K562 (cell line): ENCODE results near the gene WASL. TPM values are rescaled to one million over a fixed set of nuclear protein-coding genes. Genes with fewer than 3 reads are reported as not detected.

Experiments
- CREB5 ChIP-seq: fragments of 250-450 bp; sonication (Bioruptor Pico); IDR thresholded peaks from 2 replicates; pipeline ENCODE4 v1.5.0; 2020; ENCODE audit warnings: mild to moderate bottlenecking
- EP400 ChIP-seq: fragments of 450-650 bp; IDR thresholded peaks from 2 replicates; pipeline ENCODE4 v1.6.1; 2017; ENCODE audit warnings: antibody characterized with exemption, mild to moderate bottlenecking, moderate library complexity
- FOXK2 ChIP-seq, 2 experiments: fragments of 450-650 bp; IDR thresholded peaks in 1 of 2; conservative IDR thresholded peaks in 1 of 2; 2 replicates each; pipeline ENCODE4 v1.6.1; 2016; ENCODE audit warnings: low read depth in 2 of 2, mild to moderate bottlenecking in 1 of 2
- GATAD2B ChIP-seq: fragments of 450-650 bp; IDR thresholded peaks from 2 replicates; pipeline ENCODE4 v1.6.1; 2017; ENCODE audit warnings: mild to moderate bottlenecking, borderline replicate concordance
- HEY1 ChIP-seq: fragments of 250-450 bp; sonication (Bioruptor Pico); IDR thresholded peaks from 2 replicates; pipeline ENCODE4 v1.5.0; 2020; ENCODE audit warnings: mild to moderate bottlenecking, moderate library complexity, borderline replicate concordance
- HNRNPL ChIP-seq: fragments of 200-400 bp; formaldehyde crosslinking; IDR thresholded peaks from 2 replicates; pipeline ENCODE4 v1.6.1; 2017; ENCODE audit warnings: low read depth, mild to moderate bottlenecking, low read length
- KLF16 ChIP-seq: IDR thresholded peaks from 2 replicates; pipeline ENCODE4 v1.6.1; 2016; ENCODE audit warnings: antibody characterized with exemption
- MAFF ChIP-seq: IDR thresholded peaks from 2 replicates; pipeline ENCODE4 v1.6.1; 2012; ENCODE audit warnings: low read length, improper control_type of control experiment
- MEIS2 ChIP-seq: fragments of 450-650 bp; IDR thresholded peaks from 2 replicates; pipeline ENCODE4 v1.6.1; 2014; ENCODE audit warnings: mild to moderate bottlenecking; ENCODE audit not compliant: partially characterized antibody
- MLLT1 ChIP-seq, 2 experiments: fragments of 450-650 bp; IDR thresholded peaks; 2 replicates each; pipeline ENCODE4 v1.6.1; 2016
- MLX ChIP-seq, 2 experiments: fragments of 450-650 bp in 1 of 2; sonication (generic) in 1 of 2; formaldehyde crosslinking; conservative IDR thresholded peaks; 2 replicates each; pipeline versions ENCODE4 v1.4.0 to v1.8.1; 2020 to 2022; ENCODE audit warnings: mild to moderate bottlenecking in 1 of 2, missing genetic modification reagents in 1 of 2
- NR3C1 ChIP-seq: sonication (generic); formaldehyde crosslinking; IDR thresholded peaks from 2 replicates; pipeline ENCODE4 v1.8.1; 2022; ENCODE audit warnings: missing genetic modification reagents
- POLR2A ChIP-seq: fragments of 450-650 bp; conservative IDR thresholded peaks from 2 replicates; pipeline ENCODE4 v1.6.1; 2016
- POLR2H ChIP-seq: IDR thresholded peaks from 2 replicates; pipeline ENCODE4 v1.6.1; 2016; ENCODE audit warnings: missing genetic modification characterization, low read depth, mild to moderate bottlenecking, control low read depth, missing compliant biosample characterization, moderate library complexity
- SMARCA4 ChIP-seq: fragments of 450-650 bp; IDR thresholded peaks from 2 replicates; pipeline ENCODE4 v1.6.1; 2016
- ZNF140 ChIP-seq: fragments of 250-450 bp; sonication (Bioruptor Pico); IDR thresholded peaks from 2 replicates; pipeline ENCODE4 v1.8.0; 2021; ENCODE audit warnings: moderate library complexity, mild to moderate bottlenecking, inconsistent platforms
- ZNF589 ChIP-seq: fragments of 200-800 bp; sonication (Bioruptor generic); IDR thresholded peaks from 2 replicates; pipeline ENCODE4 v1.6.1; 2016; ENCODE audit warnings: low read depth, missing genetic modification characterization, missing compliant biosample characterization
- ZNF592 ChIP-seq: fragments of 450-650 bp; IDR thresholded peaks from 2 replicates; pipeline ENCODE4 v1.6.1; 2017; ENCODE audit warnings: antibody characterized with exemption, mild to moderate bottlenecking
- ZNF76 ChIP-seq: fragments of 250-450 bp; sonication (Bioruptor Pico); IDR thresholded peaks from 2 replicates; pipeline ENCODE4 v1.4.0; 2020; ENCODE audit warnings: mild to moderate bottlenecking, moderate library complexity, borderline replicate concordance
- polyA plus RNA-seq, 8 experiments: library from polyadenylated mRNA; depleted of rRNA in 4 of 8; stranded (reverse) in 5 of 8; unstranded in 3 of 8; fragments of >200 nt; fragmentation: Nextera tagmentation in 2 of 8; fragmentation: Illumina TruSeq in 1 of 8; extraction: Ambion mirVana in 2 of 8; extraction: Trizol in 1 of 8; gene quantifications; 2 replicates each; pipeline versions ENCODE4 v1.2.1 to v1.2.3, GENCODE V29; 2011 to 2014; ENCODE audit warnings: inconsistent platforms in 1 of 8, missing spikeins in 1 of 8
- total RNA-seq, 7 experiments: library from RNA; depleted of rRNA in 6 of 7; stranded (reverse); fragments of >200 nt in 6 of 7; fragmentation: Illumina TruSeq in 2 of 7; extraction: Trizol in 2 of 7; gene quantifications; 2 replicates each; pipeline versions ENCODE4 v1.2.1 to v1.2.3, GENCODE V29; 2011 to 2021; ENCODE audit warnings: low replicate concordance in 1 of 7

The WASL gene
- total and polyA plus RNA-seq, 9 of the 15 experiments (the other 6 are each of a cell fraction or from before 2014, with no cell fraction given): 3.2 to 13.9 (median 8.3) TPM

- peak; percentile 40; the same call in 1 of the 2 replicates for TF ChIP-seq ZNF592
- no peak for TF ChIP-seq ZNF140 (CRISPR knock-in tag)
- TF ChIP-seq ZNF589: 0 out of 2 replicates have a peak, but pooled peaks have one; percentile 38
- TF ChIP-seq POLR2A: 0 out of 2 replicates have a peak, but pooled peaks have one; percentile 30
- peak; percentile 82 for TF ChIP-seq SMARCA4
- no peak for TF ChIP-seq HNRNPL
- TF ChIP-seq MAFF: no peak
- peak; percentile 56; the same call in 1 of the 2 replicates for TF ChIP-seq EP400
- peak in 1 of 2 experiments; percentile 63; a peak in 2 of 4 replicates for TF ChIP-seq MLLT1 (IDR thresholded peaks at IDR 0.05)
- TF ChIP-seq CREB5 (CRISPR knock-in tag): no peak
- TF ChIP-seq MLX (CRISPR knock-in tag; conservative IDR thresholded peaks at IDR 0.05): no peak
- no peak for TF ChIP-seq POLR2H (tag)
- no peak for TF ChIP-seq HEY1 (CRISPR knock-in tag)
- 0 out of 4 replicates have a peak, but pooled peaks have one; percentile 31 to 45 for TF ChIP-seq FOXK2 (conservative IDR thresholded peaks at IDR 0.05 in 1 of 2, IDR thresholded peaks at IDR 0.05 in 1 of 2; ENCODE audit: low read depth in 2 of 2)
- TF ChIP-seq NR3C1 (CRISPR knock-in tag): no peak
- peak; percentile 70 for TF ChIP-seq MEIS2
- no peak for TF ChIP-seq KLF16
- no peak; the same call in none of the 2 replicates for TF ChIP-seq GATAD2B
- TF ChIP-seq ZNF76 (CRISPR knock-in tag): no peak
Measured at GRCh38 chr7:123711832-123712293, 36.9 kb downstream of the WASL start (continued).
